ENCODE data around the gene AK4.

DNA sequence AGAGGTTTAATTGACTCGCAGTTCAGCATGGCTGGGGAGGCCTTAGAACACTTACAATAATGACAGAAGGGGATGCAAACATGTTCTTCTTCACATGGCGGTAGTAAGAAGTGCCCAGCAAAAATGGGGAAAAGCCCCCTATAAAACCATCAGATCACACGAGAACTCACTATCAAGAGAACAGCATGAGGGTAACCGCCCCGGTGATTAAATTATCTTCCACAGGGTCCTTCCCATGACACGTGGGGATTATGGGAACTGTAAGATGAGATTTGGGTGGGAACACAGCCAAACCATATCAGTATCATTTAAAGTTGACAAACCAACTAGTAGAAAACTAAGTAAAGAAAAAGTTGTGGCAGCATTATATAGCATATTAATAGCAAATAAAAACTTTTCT lies 90.0 kb downstream of the AK4 start:
- TF ChIP-seq, protein P1, sequence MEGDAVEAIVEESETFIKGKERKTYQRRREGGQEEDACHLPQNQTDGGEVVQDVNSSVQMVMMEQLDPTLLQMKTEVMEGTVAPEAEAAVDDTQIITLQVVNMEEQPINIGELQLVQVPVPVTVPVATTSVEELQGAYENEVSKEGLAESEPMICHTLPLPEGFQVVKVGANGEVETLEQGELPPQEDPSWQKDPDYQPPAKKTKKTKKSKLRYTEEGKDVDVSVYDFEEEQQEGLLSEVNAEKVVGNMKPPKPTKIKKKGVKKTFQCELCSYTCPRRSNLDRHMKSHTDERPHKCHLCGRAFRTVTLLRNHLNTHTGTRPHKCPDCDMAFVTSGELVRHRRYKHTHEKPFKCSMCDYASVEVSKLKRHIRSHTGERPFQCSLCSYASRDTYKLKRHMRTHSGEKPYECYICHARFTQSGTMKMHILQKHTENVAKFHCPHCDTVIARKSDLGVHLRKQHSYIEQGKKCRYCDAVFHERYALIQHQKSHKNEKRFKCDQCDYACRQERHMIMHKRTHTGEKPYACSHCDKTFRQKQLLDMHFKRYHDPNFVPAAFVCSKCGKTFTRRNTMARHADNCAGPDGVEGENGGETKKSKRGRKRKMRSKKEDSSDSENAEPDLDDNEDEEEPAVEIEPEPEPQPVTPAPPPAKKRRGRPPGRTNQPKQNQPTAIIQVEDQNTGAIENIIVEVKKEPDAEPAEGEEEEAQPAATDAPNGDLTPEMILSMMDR (IDR thresholded peaks at IDR 0.05; ENCODE audit: low read depth, low read length) = no peak
- TF ChIP-seq, protein P2, sequence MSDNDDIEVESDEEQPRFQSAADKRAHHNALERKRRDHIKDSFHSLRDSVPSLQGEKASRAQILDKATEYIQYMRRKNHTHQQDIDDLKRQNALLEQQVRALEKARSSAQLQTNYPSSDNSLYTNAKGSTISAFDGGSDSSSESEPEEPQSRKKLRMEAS (IDR thresholded peaks at IDR 0.05; ENCODE audit: low read depth, low read length) = no peak
- no peak for TF ChIP-seq POLR2A (IDR thresholded peaks at IDR 0.05; ENCODE audit: extremely low read depth, insufficient read length)

All from NB4 (cell line).